Suprapubic skin (tissue), 4 donors: ENCODE results near the gene GRIA2. TPM values are rescaled to one million over a fixed set of nuclear protein-coding genes. Genes with fewer than 3 reads are reported as not detected.

Source experiments
- DNase-seq, 2 donors: peaks; one replicate each; pipeline ENCODE4 v3.0.0-alpha.2; 2019; ENCODE audit warnings: low spot score in 2 of 2
- H3K27ac ChIP-seq: fragments of 200-600 bp; sonication (generic); one replicate; pipeline ENCODE4 v1.5.1; 2019
- H3K27me3 ChIP-seq: fragments of 200-600 bp; sonication (generic); one replicate; pipeline ENCODE4 v1.5.1; 2019
- H3K36me3 ChIP-seq: fragments of 200-600 bp; sonication (generic); one replicate; pipeline ENCODE4 v1.5.1; 2019
- H3K4me1 ChIP-seq: fragments of 200-600 bp; sonication (generic); one replicate; pipeline ENCODE4 v1.5.1; 2019
- H3K4me3 ChIP-seq: fragments of 200-600 bp; sonication (generic); one replicate; pipeline ENCODE4 v1.5.1; 2019; ENCODE audit warnings: mild to moderate bottlenecking
- H3K9me3 ChIP-seq: fragments of 200-600 bp; sonication (generic); one replicate; pipeline ENCODE4 v1.5.1; 2019
- CTCF ChIP-seq, 2 donors: fragments of 200-600 bp in 1 of 2; fragments of 450-650 bp in 1 of 2; sonication (generic) in 1 of 2; IDR thresholded peaks; one replicate each; pipeline ENCODE4 v1.5.1; 2016 to 2019; ENCODE audit warnings: antibody characterized with exemption in 2 of 2, mild to moderate bottlenecking in 1 of 2, moderate library complexity in 1 of 2
- EP300 ChIP-seq: sonication (generic); formaldehyde crosslinking; IDR thresholded peaks from one replicate; pipeline ENCODE4 v1.6.1; 2017; ENCODE audit warnings: antibody characterized with exemption
- POLR2A ChIP-seq, 2 donors: fragments of 450-650 bp; IDR thresholded peaks; one replicate each; pipeline ENCODE4 v1.6.1; 2017; ENCODE audit warnings: antibody characterized with exemption in 2 of 2, mild to moderate bottlenecking in 2 of 2, moderate library complexity in 2 of 2
- POLR2AphosphoS5 ChIP-seq, 3 donors: sonication (generic); formaldehyde crosslinking; IDR thresholded peaks; one replicate each; pipeline ENCODE4 v1.6.1; 2017; ENCODE audit warnings: antibody characterized with exemption in 3 of 3
- WGBS: methylation state at CpG from one replicate; pipeline ENCODE4 v1.1.5; 2018; 5-methylcytosine and 5-hydroxymethylcytosine counted together
- total RNA-seq, 4 donors: library from RNA; depleted of rRNA; stranded (reverse); fragments of >200 nt; gene quantifications; one replicate each; pipeline ENCODE4 v1.1.0, GENCODE V29; 2016

The GRIA2 gene
- total RNA-seq, 4 donors from 2014 or later: 0.47 to 11.0 (median 5.1) TPM

- H3K27me3 ChIP-seq: peaks cover 34% of the 10 kb centered on the region
- no peak for DNase-seq
- H3K4me3 ChIP-seq: no peak overlapping the region
- H3K4me1 ChIP-seq: peaks cover 15% of the 10 kb centered on the region
- H3K36me3 ChIP-seq: no peaks in the 10 kb centered on the region
- H3K27ac ChIP-seq: no peak overlapping the region
- TF ChIP-seq CTCF (IDR thresholded peaks at IDR 0.05): no peak
- no peak for TF ChIP-seq EP300
- no peak for TF ChIP-seq POLR2AphosphoS5 (IDR thresholded peaks at IDR 0.05)
- no peak for TF ChIP-seq POLR2A (IDR thresholded peaks at IDR 0.05)
- 78% methylated on average over 3 of the region's 3 CpGs for WGBS
- H3K9me3 ChIP-seq: no peaks in the 10 kb centered on the region
These were observed 6.1 kb downstream of the GRIA2 start for GRCh38 chr4:157226601-157227000.

- Histone ChIP-seq H3K27me3 (peaks cover 3% of the 10 kb centered on the region), H3K4me3 (no peak overlapping the region), H3K9me3 (no peaks in the 10 kb centered on the region), H3K36me3 (no peaks in the 10 kb centered on the region), H3K4me1 (no peaks in the 10 kb centered on the region), H3K27ac (no peak overlapping the region)
- DNase-seq: no peak
- WGBS: 88% methylated on average over 2 of the region's 2 CpGs
- TF ChIP-seq CTCF (IDR thresholded peaks at IDR 0.05) (no peak), POLR2A (IDR thresholded peaks at IDR 0.05) (no peak), POLR2AphosphoS5 (IDR thresholded peaks at IDR 0.05) (no peak), EP300 (no peak)
These were observed 11.0 kb downstream of the GRIA2 start for GRCh38 chr4:157231525-157231924.

GRCh38 chr4:157242871-157243270 is 22.3 kb downstream of the GRIA2 start:
- no peaks in the 10 kb centered on the region for H3K4me1 ChIP-seq
- TF ChIP-seq EP300: no peak
- no peak for TF ChIP-seq POLR2AphosphoS5 (IDR thresholded peaks at IDR 0.05)
- no peak for TF ChIP-seq CTCF (IDR thresholded peaks at IDR 0.05)
- H3K36me3 ChIP-seq: no peaks in the 10 kb centered on the region
- no peaks in the 10 kb centered on the region for H3K27me3 ChIP-seq
- no peak overlapping the region for H3K27ac ChIP-seq
- H3K9me3 ChIP-seq: no peaks in the 10 kb centered on the region
- no peak for DNase-seq
- H3K4me3 ChIP-seq: no peak overlapping the region

GRCh38 chr4:157244348-157244747 is 23.8 kb downstream of the GRIA2 start:
- H3K9me3 ChIP-seq: no peaks in the 10 kb centered on the region
- 83% methylated on average over 2 of the region's 2 CpGs for WGBS
- H3K36me3 ChIP-seq: no peaks in the 10 kb centered on the region
- DNase-seq: no peak
- no peak overlapping the region for H3K27ac ChIP-seq
- TF ChIP-seq POLR2AphosphoS5 (IDR thresholded peaks at IDR 0.05) (no peak), CTCF (IDR thresholded peaks at IDR 0.05) (no peak), POLR2A (IDR thresholded peaks at IDR 0.05) (no peak), EP300 (no peak)
- H3K4me1 ChIP-seq: no peaks in the 10 kb centered on the region
- no peak overlapping the region for H3K4me3 ChIP-seq
- H3K27me3 ChIP-seq: no peaks in the 10 kb centered on the region

- no peaks in the 10 kb centered on the region for H3K9me3 ChIP-seq
- DNase-seq: no peak
- H3K27ac ChIP-seq: no peak overlapping the region
- no peaks in the 10 kb centered on the region for H3K36me3 ChIP-seq
- H3K4me1 ChIP-seq: no peaks in the 10 kb centered on the region
- TF ChIP-seq POLR2AphosphoS5 (IDR thresholded peaks at IDR 0.05) (no peak), CTCF (IDR thresholded peaks at IDR 0.05) (no peak), POLR2A (IDR thresholded peaks at IDR 0.05) (no peak), EP300 (no peak)
- H3K27me3 ChIP-seq: no peaks in the 10 kb centered on the region
- no peak overlapping the region for H3K4me3 ChIP-seq
These were observed 24.8 kb downstream of the GRIA2 start for GRCh38 chr4:157245351-157245750.
